ENCODE measurements around the gene OBSCN. TPM values are rescaled to one million over a fixed set of nuclear protein-coding genes. Genes with fewer than 3 reads are reported as not detected.

OBSCN gene
- total and polyA plus RNA-seq, 2 of the 13 experiments (the other 11 are each of a cell fraction or from before 2014, with no cell fraction given): 0.20 TPM

- no peak for TF ChIP-seq ZNF468 (CRISPR knock-in tag; IDR thresholded peaks at IDR 0.05)
- no peak for TF ChIP-seq TOE1 (CRISPR knock-in tag; IDR thresholded peaks at IDR 0.05)
- no peak for TF ChIP-seq ZNF883 (CRISPR knock-in tag; IDR thresholded peaks at IDR 0.05; ENCODE audit: not compliant biosample characterization)
- no peak for TF ChIP-seq TEAD2 (CRISPR knock-in tag; IDR thresholded peaks at IDR 0.05)
- peak; percentile 68 for TF ChIP-seq ZBTB33 (CRISPR knock-in tag; IDR thresholded peaks at IDR 0.05)
- in situ Hi-C loops (cut with HindIII; ENCODE audit: extremely low pct_ligation_motif_present, low pct_unique_long_range_greater_than_20kb) (no loop called here), intact Hi-C loops (cut with micrococcal nuclease; ENCODE audit: unreplicated experiment) (no loop called here)
- no peak overlapping the region for H3K9ac ChIP-seq (ENCODE audit: insufficient read depth, low read depth, low read length)
- H3K36me3 ChIP-seq (replicated peaks in 1 of 2; ENCODE audit: control insufficient read depth in 1 of 2, insufficient read depth in 2 of 2, low read length in 2 of 2): no peaks in the 10 kb centered on the region
- no peaks in the 10 kb centered on the region for H3K9me3 ChIP-seq (ENCODE audit: low read length)
- H3K4me1 ChIP-seq (ENCODE audit: insufficient read depth, low read length): peaks cover 23% of the 10 kb centered on the region; the same call in 1 of the 2 replicates
- no peaks in the 10 kb centered on the region for H4K20me1 ChIP-seq (ENCODE audit: insufficient read depth, low read length)
- H2AFZ ChIP-seq (ENCODE audit: low read length): no peak overlapping the region
- no peak for ATAC-seq
- no TSS peak for BruUV-seq (replicated peaks)
- 79% methylated on average over 9 of the region's 48 CpGs for WGBS (ENCODE audit: low lambda C conversion rate)
- H3K27me3 ChIP-seq (ENCODE audit: control insufficient read depth in 1 of 2, insufficient read depth in 2 of 2, low read length in 2 of 2): peaks cover 6 to 52% of the 10 kb centered on the region in 2 experiments
- H3K27ac ChIP-seq (ENCODE audit: extremely low read length, insufficient read depth, low read length): no peak overlapping the region
- DNase-seq (ENCODE audit: low spot score): no peak
- no peak overlapping the region for H3K4me2 ChIP-seq (ENCODE audit: low read depth, low read length)
- FAIRE-seq: no peak
- no peaks in the 10 kb centered on the region for H3K79me2 ChIP-seq (ENCODE audit: insufficient read depth, low read length)
- ChIA-PET POLR2A (no interaction called here), CTCF (ENCODE audit: low intra/inter-chr PET ratio, low total read pairs) (no interaction called here)
- no peak overlapping the region for H3K4me3 ChIP-seq (replicated peaks in 1 of 3; ENCODE audit: insufficient read depth in 1 of 3, low read depth in 2 of 3, low read length in 3 of 3)
Measured at GRCh38 chr1:228280106-228280901, 72.5 kb downstream of the OBSCN start.
